H1 (cell line): Measurements from ENCODE around the gene GSDME.

Experiments used
- CHD2 ChIP-seq: IDR thresholded peaks from 2 replicates; pipeline ENCODE4 v1.6.1; 2012; ENCODE audit warnings: low read length, improper control_type of control experiment
- CREB1 ChIP-seq: IDR thresholded peaks from 2 replicates; pipeline ENCODE4 v1.6.1; 2012; ENCODE audit warnings: inconsistent platforms
- GTF2F1 ChIP-seq: IDR thresholded peaks from 2 replicates; pipeline ENCODE4 v1.6.1; 2012; ENCODE audit warnings: low read depth, low read length, improper control_type of control experiment, borderline replicate concordance
- JUND ChIP-seq: IDR thresholded peaks from 2 replicates; pipeline ENCODE4 v1.6.1; 2011; ENCODE audit warnings: mild to moderate bottlenecking, improper control_type of control experiment, low read length
- NANOG ChIP-seq: IDR thresholded peaks from 2 replicates; pipeline ENCODE4 v1.6.1; 2011; ENCODE audit warnings: low read length, low read depth, mild to moderate bottlenecking, inconsistent platforms; ENCODE audit not compliant: insufficient read depth, poor library complexity, severe bottlenecking
- POLR2A ChIP-seq, 2 experiments: IDR thresholded peaks; 1 replicate in 1 of 2; 2 replicates in 1 of 2; pipeline ENCODE4 v1.6.1; 2011; ENCODE audit warnings: low read depth in 2 of 2, low read length in 2 of 2, mild to moderate bottlenecking in 2 of 2; ENCODE audit errors: control extremely low read depth in 1 of 2
- POLR2AphosphoS5 ChIP-seq: IDR thresholded peaks from 2 replicates; pipeline ENCODE4 v1.6.1; 2011; ENCODE audit warnings: low read depth, low read length
- POU5F1 ChIP-seq: IDR thresholded peaks from 2 replicates; pipeline ENCODE4 v1.6.1; 2011; ENCODE audit warnings: low read depth, mild to moderate bottlenecking, low read length, moderate library complexity
- SIX5 ChIP-seq: IDR thresholded peaks from 2 replicates; pipeline ENCODE4 v1.6.1; 2011; ENCODE audit warnings: mild to moderate bottlenecking, low read depth, low read length
- TF ChIP-seq, protein P1 (sequence below), 3 experiments: IDR thresholded peaks; 1 replicate in 2 of 3; 2 replicates in 1 of 3; pipeline versions ENCODE4 v1.5.1 to v1.6.1; 2011; ENCODE audit warnings: low read length in 3 of 3, mild to moderate bottlenecking in 3 of 3, inconsistent platforms in 2 of 3, low read depth in 1 of 3, moderate library complexity in 1 of 3; ENCODE audit not compliant: insufficient read depth in 1 of 3; ENCODE audit errors: control extremely low read depth in 1 of 3

DNA sequence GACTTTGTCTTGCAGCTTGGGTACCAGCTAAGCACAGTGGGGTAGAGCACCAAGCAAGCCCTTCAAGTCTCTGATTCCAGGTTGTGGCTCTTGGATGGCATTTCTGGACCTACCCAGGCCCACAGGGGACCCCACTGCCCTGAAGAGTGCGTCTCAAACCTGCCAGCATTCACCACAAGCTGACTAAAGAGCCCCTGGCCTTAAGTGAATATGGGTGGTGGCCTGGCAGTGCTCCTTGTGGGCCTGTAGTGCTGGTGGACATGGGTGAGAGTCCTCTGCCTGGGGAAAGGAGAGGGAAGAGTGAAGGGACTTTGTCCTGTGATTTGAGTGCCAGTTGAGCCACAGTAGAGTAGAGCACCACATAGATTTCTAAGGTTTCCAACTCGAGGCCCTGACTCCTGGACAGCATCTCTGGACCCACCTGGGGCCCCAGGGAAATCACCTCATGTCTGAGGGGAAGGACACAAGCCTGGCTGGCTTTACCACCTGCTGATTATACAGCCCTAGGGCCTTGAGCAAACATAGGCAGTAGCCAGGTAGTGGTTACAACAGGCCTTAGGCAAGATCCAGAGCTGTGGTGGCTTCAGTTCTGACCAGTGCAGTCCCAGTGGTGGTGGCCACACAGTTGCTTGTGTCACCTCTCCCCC is 23.7 kb downstream of the GSDME start:
- TF ChIP-seq, protein P1, sequence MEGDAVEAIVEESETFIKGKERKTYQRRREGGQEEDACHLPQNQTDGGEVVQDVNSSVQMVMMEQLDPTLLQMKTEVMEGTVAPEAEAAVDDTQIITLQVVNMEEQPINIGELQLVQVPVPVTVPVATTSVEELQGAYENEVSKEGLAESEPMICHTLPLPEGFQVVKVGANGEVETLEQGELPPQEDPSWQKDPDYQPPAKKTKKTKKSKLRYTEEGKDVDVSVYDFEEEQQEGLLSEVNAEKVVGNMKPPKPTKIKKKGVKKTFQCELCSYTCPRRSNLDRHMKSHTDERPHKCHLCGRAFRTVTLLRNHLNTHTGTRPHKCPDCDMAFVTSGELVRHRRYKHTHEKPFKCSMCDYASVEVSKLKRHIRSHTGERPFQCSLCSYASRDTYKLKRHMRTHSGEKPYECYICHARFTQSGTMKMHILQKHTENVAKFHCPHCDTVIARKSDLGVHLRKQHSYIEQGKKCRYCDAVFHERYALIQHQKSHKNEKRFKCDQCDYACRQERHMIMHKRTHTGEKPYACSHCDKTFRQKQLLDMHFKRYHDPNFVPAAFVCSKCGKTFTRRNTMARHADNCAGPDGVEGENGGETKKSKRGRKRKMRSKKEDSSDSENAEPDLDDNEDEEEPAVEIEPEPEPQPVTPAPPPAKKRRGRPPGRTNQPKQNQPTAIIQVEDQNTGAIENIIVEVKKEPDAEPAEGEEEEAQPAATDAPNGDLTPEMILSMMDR (IDR thresholded peaks at IDR 0.05; ENCODE audit: control extremely low read depth in 1 of 3, insufficient read depth in 1 of 3, low read depth in 1 of 3, low read length in 3 of 3): no peak
- no peak for TF ChIP-seq GTF2F1
- TF ChIP-seq NANOG: no peak
- TF ChIP-seq SIX5: no peak
- no peak for TF ChIP-seq POLR2AphosphoS5
- no peak for TF ChIP-seq CREB1
- no peak for TF ChIP-seq POLR2A (IDR thresholded peaks at IDR 0.05; ENCODE audit: control extremely low read depth in 1 of 2, low read depth in 2 of 2, low read length in 2 of 2)
- TF ChIP-seq JUND: no peak
- no peak for TF ChIP-seq CHD2
- no peak for TF ChIP-seq POU5F1
